Measurements from ENCODE around the gene GLMP.
A peak's percentile ranks its signal among the peaks of the same experiment; 100 is the strongest.

Gene GLMP

GRCh38 chr1:156310962-156311361 lies 15.5 kb upstream of the GLMP start:
- no peaks in the 10 kb centered on the region for H3K27me3 Mint-ChIP-seq (ENCODE audit: low read depth, poor library complexity)
- DNase-seq: no peak
- TF ChIP-seq, protein P1, sequence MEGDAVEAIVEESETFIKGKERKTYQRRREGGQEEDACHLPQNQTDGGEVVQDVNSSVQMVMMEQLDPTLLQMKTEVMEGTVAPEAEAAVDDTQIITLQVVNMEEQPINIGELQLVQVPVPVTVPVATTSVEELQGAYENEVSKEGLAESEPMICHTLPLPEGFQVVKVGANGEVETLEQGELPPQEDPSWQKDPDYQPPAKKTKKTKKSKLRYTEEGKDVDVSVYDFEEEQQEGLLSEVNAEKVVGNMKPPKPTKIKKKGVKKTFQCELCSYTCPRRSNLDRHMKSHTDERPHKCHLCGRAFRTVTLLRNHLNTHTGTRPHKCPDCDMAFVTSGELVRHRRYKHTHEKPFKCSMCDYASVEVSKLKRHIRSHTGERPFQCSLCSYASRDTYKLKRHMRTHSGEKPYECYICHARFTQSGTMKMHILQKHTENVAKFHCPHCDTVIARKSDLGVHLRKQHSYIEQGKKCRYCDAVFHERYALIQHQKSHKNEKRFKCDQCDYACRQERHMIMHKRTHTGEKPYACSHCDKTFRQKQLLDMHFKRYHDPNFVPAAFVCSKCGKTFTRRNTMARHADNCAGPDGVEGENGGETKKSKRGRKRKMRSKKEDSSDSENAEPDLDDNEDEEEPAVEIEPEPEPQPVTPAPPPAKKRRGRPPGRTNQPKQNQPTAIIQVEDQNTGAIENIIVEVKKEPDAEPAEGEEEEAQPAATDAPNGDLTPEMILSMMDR (IDR thresholded peaks at IDR 0.05): no peak
- peaks cover 86% of the 10 kb centered on the region for H3K36me3 Mint-ChIP-seq (ENCODE audit: low read depth)
- no peaks in the 10 kb centered on the region for H3K9me3 Mint-ChIP-seq
- no peak overlapping the region for H3K27ac Mint-ChIP-seq
- H3K4me3 Mint-ChIP-seq: no peak overlapping the region
- peaks cover 9% of the 10 kb centered on the region for H3K4me1 Mint-ChIP-seq

DNA sequence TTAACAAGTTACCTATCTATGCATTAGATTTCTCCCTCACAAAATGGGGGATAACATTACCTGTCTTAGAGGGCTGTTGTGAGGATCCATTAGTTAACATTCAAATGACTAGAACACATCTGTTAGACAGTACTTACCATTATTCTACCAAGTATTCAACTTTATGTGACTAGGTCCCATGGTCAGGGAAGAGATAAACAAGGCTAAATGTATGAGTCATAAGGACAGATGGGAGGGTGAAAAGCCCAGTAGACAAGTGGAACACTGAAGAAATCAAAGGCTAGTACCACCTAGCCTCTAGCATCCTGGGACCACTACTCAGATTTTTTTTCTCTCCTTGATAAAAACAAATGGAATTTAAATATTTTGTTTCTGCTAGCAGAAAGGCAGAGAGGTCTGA lies 12.6 kb upstream of the GLMP start:
- Mint-ChIP-seq H3K4me1 (peaks cover 16% of the 10 kb centered on the region), H3K27ac (peak overlapping the region; percentile 56), H3K27me3 (ENCODE audit: low read depth, poor library complexity) (no peaks in the 10 kb centered on the region), H3K36me3 (ENCODE audit: low read depth) (peaks cover 73% of the 10 kb centered on the region), H3K9me3 (no peaks in the 10 kb centered on the region), H3K4me3 (no peak overlapping the region)
- TF ChIP-seq, protein P1 (IDR thresholded peaks at IDR 0.05): no peak
- DNase-seq: no peak

- no peak for DNase-seq
- Mint-ChIP-seq H3K27ac (peak overlapping the region; percentile 64), H3K4me3 (no peak overlapping the region), H3K9me3 (no peaks in the 10 kb centered on the region), H3K4me1 (peaks cover 16% of the 10 kb centered on the region), H3K27me3 (ENCODE audit: low read depth, poor library complexity) (peaks cover under 1% of the 10 kb centered on the region), H3K36me3 (ENCODE audit: low read depth) (peaks cover 49% of the 10 kb centered on the region)
- TF ChIP-seq, protein P1 (IDR thresholded peaks at IDR 0.05): no peak
Measured at GRCh38 chr1:156305215-156305614, 9.7 kb upstream of the GLMP start.

DNA sequence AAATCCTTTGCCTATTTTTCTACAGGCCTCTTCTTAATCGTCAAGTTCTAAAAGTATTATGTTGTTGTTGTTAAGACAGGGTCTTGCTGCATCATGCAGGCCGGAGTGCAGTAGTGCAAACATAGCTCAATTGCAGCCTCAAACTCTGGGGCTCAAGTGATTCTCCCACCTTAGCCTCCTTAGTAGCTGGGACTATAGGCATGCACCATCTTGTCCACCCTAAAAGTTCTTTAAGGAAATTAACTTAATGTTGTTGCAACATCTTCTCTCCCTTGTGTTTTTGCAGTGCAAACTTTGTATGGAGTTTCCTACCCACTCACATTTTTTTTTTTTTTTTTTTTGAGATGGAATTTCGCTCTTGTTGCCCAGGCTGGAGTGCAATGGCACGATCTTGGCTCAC lies 7.8 kb upstream of the GLMP start:
- Mint-ChIP-seq H3K27ac (no peak overlapping the region), H3K4me3 (no peak overlapping the region), H3K27me3 (ENCODE audit: low read depth, poor library complexity) (peaks cover 12% of the 10 kb centered on the region), H3K4me1 (peaks cover 16% of the 10 kb centered on the region), H3K9me3 (no peaks in the 10 kb centered on the region), H3K36me3 (ENCODE audit: low read depth) (peaks cover 36% of the 10 kb centered on the region)
- DNase-seq: no peak
- TF ChIP-seq, protein P1 (IDR thresholded peaks at IDR 0.05): no peak

- no peak within 1 kb of the TSS for H3K4me3 Mint-ChIP-seq
- TF ChIP-seq, protein P1 (IDR thresholded peaks at IDR 0.05): no peak
- no peak within 1 kb of the TSS for H3K27ac Mint-ChIP-seq
- peaks cover 15% of the 10 kb centered on the region for H3K27me3 Mint-ChIP-seq (ENCODE audit: low read depth, poor library complexity)
- no peaks in the 10 kb centered on the region for H3K9me3 Mint-ChIP-seq
- peaks cover 12% of the 10 kb centered on the region for H3K36me3 Mint-ChIP-seq (ENCODE audit: low read depth)
- peaks cover 10% of the 10 kb centered on the region for H3K4me1 Mint-ChIP-seq
- DNase-seq: no peak
Measured at GRCh38 chr1:156298852-156299357, 3.4 kb upstream of the GLMP start, which contains the start of gene VHLL. Gene VHLL (minus strand): TSS chr1:156299307. CDS start chr1:156299189, 118 bp downstream.

GRCh38 chr1:156293895-156294294 lies 1.6 kb downstream of the GLMP start:
- no peak overlapping the region for H3K27ac Mint-ChIP-seq
- H3K9me3 Mint-ChIP-seq: no peaks in the 10 kb centered on the region
- no peak for DNase-seq
- H3K4me1 Mint-ChIP-seq: peaks cover 28% of the 10 kb centered on the region
- H3K36me3 Mint-ChIP-seq (ENCODE audit: low read depth): peaks cover 10% of the 10 kb centered on the region
- H3K4me3 Mint-ChIP-seq: no peak overlapping the region
- H3K27me3 Mint-ChIP-seq (ENCODE audit: low read depth, poor library complexity): peaks cover 9% of the 10 kb centered on the region
- TF ChIP-seq, protein P1 (IDR thresholded peaks at IDR 0.05): no peak
